Measurements from ENCODE around the gene RBBP8NL.

Gene RBBP8NL

DNA sequence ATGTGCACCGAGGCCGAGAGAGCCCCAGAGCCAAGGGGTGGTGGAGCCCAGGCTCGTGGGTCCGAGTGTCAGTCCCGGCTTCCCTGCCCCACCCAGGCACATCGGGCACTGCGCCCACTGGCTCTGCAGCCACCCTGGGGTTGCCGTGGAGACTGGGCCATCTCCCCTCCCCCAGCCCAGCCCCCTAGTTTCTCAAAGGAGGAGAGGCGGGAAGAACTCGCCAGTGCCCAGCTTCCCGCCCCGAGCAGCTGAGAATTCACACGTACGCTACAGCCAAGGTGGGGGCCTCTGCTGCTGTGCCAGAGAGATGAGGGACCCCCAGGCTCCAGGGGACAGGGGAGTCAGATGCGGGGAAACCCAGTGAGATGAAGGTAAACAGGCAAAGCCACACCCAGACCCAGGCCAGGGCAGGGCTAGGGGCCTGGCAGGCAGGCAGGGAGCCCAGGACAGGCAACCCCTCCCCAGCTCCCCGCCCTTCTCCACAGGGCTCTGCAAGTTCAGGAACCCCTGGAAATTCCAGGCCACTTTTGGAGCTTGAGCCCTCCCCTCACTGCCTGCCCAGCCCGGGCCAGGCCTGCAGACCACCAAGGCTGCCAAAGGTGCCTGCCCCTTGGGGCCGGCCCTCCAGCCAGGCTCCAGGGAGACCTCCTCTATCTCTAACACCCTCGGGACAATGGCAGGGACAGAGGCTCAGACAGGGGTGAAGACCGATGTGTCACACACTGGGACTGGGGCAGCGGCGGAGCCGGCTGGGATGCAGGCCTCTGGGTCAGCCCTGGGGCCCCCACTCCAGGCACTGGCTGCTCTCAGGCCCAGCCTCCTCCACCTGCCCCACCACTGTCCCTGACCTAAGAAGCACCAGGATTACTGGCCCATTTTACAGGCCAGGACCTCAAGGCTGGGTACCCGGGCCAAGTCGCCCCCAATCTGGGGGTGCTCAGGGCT lies 66.2 kb downstream of the RBBP8NL start:
- no peak for DNase-seq
